ENCODE results near the gene CRHR2.

Gene CRHR2

DNA sequence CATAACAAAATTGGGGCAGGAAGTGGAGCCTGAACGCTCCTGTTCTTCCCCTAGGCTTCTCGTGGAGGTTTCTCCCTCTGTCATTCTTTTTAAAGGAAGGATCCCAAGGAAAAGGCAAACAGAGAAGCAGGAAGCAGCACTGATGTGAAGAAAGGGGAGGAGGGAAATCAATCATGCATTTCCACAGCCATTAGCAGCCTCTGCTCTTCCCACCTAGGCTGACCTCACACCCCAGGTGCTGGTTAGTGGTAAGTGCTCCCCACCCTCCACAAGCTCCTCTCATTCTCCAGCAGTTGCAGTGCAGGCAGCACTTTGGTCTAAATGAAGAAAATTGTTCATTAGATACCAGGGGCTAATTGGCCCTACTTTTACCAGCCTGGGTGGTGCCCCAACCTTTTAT is 2.6 kb downstream of the CRHR2 start:
- DNase-seq (ENCODE audit: low read depth, low spot score), result no peak

DNA sequence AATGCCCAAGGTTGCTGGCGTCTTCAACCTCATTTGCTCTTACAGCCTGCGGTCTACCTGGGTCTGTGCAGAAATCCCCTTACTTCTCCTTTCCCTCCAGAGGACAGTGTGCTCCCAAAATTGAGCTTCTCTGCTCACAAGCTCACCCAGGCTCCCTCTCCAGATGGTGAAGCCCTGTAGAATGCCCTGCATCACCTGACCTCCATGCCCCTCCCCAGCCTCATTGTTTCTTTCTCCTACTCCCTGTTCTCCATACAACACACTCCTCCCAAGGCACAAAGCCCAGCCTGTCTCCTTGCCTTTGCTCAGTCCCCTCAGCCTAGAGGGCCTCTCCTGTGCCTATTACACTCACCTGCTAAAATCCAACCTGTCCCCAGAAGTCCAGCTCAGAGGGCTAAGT is 3.5 kb downstream of the CRHR2 start:
- DNase-seq (ENCODE audit: low read depth, low spot score), result no peak

DNA sequence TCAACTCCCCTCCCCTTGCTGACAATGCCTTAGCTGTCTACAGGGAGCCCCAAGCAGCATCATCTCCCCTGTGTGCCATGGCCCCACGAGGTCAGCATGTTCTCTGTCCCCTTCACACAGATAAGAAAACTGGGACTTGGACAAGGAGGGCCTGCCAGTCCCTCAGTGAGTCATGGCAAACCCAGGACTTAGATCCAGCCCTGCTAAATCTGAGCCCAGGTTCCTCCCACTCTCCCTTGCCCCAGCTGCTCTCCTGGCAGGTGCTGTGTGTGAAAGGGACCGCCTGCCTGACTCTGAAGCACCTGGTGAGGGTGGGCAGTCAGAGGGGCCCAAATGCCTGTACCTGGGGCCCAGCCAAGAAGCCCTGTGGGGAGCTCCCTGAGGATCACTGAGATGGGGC is 7.4 kb downstream of the CRHR2 start:
- DNase-seq (ENCODE audit: low read depth, low spot score), result no peak

DNA sequence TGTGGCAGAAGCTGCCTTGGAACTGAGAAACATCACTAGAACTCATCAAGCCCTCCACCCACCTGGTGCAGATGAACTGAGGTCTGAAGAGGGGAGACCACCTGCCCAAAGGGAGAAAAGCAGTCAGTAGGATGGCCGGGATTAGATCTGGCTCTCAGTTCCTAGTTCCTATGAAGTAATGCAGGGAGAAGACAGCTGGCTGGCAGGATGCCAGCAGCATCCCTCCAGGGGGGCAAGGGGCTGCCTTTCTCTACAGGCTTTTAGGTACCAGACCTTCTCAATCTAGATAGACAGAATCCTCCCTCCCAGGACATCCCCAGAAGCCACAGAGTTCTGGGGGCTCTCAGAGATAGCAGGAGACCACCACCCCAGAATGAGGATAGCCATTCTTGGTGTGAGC is 7.8 kb downstream of the CRHR2 start:
- DNase-seq (ENCODE audit: low read depth, low spot score), result no peak

DNA sequence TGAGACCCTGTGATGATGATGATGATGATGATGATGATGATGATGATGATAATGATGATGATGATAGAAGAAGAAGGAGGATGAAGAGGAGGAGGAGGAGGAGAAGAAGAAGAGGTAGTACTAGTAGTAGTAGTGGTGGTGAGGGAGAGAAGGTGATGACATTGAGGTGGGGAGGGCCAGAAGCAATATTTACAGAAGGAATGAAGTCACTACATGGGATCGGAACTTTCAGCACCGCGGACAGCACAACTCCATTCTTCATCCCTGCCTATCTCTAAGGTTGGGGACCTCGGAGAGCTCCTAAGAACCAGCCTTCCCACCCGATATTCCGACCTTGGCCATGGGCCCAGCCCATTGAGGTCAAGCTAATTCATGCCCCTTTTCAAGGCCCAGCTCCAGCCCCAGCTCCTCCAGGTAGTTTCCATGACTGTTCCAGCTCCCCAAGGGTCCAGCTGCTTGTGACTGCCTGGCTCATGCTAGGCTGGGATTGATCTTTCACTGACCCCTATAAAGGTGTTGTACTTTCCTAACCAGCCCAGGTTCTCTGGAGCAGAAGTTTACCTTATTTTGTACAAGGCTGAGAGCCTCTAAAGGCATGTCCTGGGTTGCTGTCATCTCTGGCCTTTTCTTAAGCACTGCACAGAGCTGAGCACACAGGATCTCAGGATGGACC is 10.3 kb downstream of the CRHR2 start:
- no peak for DNase-seq (ENCODE audit: low read depth, low spot score)

DNA sequence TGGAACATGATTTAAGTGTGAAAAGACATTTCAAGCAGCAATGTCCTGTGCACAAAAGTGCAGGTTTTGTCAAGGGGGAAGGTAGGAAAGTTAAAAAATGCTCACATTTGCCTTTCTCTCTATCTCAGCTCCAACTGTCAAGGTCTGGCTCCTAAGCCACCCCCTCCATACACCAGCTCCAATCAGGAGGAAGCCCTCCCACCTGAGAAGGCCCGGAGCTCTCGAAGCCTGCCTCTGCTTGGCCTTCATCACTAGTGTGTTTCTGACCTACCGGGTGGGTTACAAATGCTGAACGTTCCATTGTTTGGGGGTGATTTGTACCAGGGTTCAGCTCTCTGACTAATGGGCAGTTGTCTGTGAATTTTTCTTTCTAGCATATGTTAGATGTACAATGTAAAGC is 14.2 kb downstream of the CRHR2 start:
- DNase-seq (ENCODE audit: low read depth, low spot score), result no peak

DNA sequence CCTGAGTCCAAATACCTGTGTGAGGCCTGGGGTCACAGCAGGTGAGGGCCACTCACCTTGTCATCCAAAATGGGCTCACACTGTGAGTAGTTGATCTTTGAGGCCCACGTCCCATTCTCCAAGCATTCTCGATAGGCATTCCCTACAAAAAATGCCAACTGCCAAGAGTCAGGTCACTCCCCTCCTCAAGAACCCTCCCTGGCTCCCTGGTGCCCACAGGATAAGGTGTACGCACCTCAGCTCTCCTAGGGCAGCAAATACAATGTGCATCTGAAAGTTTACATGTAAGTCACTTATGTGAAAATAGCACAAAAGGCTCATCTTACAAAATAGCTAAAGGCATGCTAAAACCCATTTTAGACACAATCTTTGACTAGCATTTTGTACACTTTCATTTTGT is 15.1 kb downstream of the CRHR2 start:
- DNase-seq (ENCODE audit: low read depth, low spot score), result no peak

DNA sequence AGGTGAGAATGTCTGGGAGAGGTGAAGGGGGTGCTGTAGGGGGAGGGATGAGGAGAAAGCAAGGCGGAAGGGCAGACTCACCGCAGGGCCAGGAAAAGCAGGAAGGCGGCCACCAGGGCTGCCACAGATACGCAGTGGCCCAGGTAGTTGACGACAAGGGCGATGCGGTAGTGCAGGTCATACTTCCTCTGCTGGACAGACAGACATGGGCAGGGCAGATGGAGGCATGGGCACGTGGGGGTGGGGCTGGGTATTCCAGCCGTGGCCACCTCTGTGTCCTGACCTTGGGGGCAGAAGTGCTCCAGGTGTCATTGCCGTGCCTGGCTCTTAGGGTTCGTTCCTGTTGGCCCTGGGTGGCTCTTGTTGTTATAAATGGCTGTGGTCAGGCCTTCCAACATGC is 16.8 kb downstream of the CRHR2 start:
- no peak for DNase-seq (ENCODE audit: low read depth, low spot score)

DNA sequence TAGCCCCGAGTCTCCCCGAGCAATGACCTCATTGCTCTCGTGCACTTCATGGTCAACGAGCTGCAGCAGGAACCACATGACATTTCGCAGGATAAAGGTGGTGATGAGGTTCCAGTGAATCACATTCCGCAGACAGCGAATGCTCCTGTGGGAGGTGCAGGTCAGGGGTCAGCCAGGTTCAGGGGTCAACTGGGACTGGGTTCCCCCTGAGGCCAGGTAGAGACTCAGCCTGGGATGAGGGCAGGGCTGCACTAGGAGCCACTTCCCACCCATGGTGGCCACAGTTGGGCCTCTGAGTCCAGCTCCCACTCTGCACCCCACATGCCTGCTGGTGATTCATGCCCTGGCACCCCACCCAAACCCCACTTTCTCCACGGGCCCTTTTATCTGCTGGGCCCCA is 17.2 kb downstream of the CRHR2 start:
- DNase-seq (ENCODE audit: low read depth, low spot score), result no peak

DNA sequence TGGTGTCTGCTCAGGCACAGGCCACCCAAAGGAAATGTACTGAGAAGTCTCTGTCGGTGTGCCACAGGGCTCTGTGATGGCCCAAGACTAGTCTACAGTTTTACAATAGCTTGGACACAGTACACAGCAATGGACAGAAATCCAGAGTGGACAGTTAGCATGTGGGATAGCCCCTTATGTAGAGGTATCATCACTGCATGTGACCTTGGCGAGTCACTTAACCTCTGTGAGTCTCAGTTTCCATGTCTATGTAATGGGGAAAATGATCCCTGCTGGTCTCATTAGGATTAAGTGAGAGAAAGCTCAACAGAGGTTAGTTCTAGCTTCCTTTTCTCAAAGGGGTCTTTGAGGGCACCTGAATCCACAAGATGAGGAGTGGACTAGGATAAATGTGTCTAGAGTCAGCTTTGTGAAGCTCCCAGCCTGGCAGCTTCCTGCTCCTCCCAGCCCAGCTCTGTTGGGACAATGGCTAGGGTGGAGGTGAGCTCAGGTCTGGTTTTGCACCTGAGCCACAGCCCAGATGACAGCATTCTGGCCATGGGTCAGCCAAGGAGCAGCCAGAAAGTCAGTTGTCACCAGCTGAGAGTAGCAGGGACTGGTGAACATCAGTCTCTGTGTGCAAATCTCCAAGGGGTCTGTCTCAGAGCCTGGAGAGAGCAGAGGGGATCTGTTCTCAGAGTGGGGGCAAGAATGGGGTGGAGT is 17.9 kb downstream of the CRHR2 start:
- no peak for DNase-seq (ENCODE audit: low read depth, low spot score)

DNA sequence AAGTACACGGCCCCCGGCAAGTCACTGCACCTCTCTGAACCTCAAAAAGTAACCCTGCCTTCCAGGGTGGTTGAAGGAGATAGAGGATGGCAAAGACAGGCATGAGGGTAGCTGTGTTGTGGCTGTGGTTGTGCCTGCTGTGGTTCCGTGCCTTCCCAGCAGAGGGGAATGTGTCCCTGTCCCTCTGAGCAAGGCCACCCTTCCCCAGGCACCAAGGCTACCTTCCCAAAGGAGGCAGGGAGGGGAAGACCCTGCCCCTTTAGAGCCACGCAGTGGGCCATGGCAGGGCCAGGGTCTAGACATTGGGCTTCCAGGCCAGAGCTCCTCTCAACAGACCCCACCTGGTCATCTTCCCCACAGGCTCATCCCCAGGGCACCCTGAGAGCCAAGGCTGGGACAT is 18.8 kb downstream of the CRHR2 start:
- no peak for DNase-seq (ENCODE audit: low read depth, low spot score)

DNA sequence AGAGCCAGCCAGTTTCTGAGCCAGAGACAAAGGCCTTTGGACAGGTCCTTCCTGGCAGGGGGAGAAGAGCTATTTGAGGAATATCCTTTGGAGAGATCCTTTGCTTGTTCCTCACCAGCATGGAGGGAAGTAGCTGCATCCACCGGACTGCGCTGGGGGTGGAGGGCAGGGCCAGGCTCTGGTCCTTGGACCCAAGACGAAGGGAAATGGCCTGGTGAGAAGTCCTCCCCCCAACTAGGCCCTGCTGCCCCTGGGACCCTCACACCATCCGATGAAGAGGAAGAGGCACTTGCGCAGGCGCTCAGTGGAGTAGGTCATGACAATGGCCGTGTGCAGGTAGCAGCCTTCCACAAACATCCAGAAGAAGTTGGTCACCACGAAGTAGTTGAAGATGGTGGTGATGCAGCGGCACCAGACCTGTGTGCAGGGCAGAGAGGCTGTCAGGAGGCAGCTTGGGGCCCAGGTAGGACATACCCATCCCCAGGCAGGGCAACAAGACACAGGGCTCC is 19.8 kb downstream of the CRHR2 start:
- DNase-seq (ENCODE audit: low read depth, low spot score), result no peak

DNA sequence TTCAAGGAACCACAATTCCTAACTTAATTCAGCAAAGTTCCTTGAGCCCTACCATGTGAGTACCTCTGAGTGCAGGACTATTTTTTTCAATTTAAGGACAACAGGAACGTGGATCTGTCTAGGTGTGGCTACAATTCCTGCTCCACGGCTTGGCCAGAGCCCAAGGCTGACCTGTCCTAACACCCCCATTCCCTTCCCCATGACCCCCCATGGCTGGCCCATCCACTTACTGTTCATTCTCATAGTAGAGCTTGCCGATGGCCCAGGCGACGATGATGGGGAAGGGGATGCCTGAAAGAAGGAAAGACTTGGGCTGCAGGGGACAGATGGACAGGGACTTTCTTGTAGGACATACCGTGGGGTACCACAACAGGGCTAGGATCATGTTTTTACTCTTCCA is 20.3 kb downstream of the CRHR2 start:
- DNase-seq (ENCODE audit: low read depth, low spot score), result no peak

DNA sequence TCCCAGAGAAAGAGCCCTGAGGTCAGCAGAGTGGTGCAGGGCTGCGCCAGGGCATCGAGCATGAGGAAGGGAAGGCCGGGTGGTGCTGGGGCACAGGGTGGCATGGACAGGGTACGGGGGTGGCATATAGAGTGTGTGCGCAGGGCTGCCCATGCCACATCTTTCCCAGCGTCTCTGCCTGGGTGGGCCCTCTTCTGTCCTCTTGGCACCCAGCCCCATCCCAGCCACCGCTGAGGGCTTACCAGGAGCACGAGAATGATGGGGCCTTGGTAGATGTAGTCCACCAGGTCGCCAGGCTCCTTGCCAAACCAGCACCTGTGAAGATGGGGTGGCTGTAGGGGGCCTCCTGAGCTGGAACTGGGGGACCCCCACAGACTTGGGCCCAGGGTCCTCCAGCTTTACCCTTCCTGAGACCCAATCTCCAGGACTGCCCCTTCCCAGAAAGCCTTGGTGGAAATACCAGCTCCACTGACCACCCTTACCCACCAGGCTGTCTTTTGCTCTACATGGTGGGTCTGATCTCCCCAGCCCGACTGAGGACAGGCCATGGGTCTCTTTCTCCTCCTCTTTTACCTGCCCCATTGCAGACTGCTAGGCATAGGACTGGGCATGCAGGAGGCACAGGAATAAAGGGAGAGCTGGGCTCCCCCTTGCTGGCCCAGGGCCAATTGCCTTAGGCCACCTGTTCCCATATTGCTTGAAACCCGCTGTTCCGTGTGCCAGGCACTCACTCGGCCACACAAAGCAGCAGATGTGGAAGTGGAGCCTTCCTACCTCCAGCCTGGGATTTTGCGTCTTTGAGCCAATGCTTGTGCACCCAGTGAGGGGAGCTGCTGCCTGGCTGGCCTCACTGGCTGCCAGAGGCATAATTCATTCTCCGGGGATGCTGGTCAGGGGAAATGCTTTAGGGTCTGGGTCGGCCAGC is 21.7 kb downstream of the CRHR2 start:
- DNase-seq (ENCODE audit: low read depth, low spot score), result no peak

DNA sequence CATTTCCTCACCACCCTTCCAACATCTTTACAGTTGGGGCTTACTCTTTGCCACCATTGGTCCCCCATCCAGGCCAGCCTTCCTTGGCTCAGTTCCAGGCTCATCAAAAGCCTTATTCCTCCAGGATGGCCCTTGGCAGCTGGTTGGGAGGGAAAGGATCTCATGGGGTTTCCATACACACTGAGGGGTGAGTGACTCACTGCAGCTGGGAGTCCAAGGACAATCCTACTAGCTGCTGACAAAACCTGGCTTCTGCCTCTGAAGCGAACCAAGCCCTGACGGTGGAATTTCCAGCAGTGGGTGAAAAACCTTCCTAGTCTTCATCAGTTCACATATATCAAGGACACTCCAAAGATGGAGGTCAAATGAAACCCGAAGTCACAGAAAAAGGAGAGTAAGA is 22.9 kb downstream of the CRHR2 start:
- DNase-seq (ENCODE audit: low read depth, low spot score), result no peak

DNA sequence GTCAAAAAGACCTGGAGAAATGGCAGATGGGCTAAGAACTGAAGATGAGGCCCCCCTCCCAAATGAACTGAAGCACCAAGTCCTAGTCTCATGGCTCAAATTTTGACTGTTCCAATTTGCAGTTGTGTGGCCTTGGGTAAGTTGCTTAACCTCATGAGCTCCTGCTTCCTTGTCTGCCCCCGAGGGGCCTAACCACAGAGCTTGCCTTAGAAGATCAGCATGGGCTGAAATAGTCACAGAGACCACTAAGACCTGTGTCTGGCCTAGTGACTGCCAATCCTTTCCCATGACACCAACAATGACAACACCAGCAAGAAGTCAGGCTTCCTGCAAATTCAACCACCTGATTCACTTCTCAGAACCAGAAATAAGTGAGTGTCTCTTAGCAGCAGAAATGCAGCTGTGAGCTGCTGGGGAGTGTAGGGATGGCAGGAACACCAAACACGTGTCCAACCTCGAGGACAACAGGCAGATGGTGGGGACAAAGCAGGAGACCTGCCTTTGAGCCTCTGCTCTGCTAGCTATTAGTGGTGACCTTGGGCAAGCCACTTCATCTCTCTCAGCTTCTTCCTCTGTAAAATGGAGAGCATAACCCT is 23.7 kb downstream of the CRHR2 start:
- DNase-seq (ENCODE audit: low read depth, low spot score), result no peak

DNA sequence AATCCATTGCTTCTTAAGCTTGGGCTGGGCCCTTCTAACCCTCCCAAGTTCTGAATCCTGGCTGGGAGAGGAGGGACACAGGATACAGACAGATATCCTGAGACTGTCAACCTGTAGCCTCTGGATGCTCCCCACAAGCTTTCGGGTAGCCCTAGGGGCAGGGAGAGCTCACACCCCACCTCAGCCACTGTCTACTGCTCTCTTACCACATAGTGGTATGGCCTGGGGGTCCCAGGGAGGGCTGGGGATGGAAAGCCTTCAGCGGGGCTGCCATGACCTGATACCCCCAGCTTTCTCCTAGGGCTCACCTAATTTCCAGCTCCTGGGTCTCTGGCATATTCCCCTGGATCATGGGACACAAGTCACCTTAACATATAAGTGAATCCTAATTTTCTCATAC is 25.1 kb downstream of the CRHR2 start:
- DNase-seq (ENCODE audit: low read depth, low spot score), result no peak

DNA sequence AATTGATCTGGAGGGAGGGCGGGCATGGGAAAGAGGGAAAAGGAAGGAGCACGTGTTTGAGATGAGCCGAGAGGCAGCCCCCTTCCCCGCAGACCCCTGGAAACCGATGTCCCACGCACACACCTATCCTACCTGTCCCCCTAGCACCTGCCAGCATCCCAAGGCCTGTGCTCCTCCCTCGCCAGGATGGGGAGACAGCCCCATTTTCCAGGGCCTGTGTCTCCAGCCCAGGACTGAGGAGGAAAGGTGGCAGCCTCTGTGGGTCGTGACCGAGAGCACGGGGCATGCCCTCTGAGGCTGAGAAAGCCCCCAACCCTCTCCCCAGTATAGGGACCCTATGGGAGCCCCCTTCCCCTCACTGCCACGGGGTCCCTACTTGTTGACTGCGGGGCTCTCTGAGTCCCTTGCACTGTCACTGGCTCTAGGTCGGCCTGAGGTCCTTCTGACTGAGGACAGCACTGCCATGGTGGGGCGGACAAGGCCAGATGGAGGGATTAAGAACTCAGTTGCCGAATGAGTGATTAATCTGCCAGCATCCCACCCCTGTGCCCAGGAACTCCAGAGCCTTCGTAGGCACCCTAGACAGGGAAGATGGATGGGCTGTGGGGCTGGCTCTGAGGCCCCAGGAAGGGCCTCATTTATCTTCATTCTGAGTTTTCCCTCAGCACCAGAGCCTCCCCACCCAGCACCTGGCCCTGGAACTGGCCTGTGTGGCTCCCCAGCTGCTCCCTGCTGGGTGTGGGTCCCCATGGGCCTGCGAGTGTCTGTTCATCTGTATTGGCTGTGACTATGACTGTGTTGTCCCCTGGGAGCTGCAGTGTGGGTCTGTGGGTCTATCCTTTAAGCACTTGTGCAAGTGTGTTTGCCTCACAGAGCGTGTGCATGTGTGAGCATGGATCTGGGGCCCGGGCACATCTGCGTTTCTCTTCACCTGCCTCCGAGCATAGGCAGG is 26.0 kb downstream of the CRHR2 start:
- no peak for DNase-seq (ENCODE audit: low read depth, low spot score)

DNA sequence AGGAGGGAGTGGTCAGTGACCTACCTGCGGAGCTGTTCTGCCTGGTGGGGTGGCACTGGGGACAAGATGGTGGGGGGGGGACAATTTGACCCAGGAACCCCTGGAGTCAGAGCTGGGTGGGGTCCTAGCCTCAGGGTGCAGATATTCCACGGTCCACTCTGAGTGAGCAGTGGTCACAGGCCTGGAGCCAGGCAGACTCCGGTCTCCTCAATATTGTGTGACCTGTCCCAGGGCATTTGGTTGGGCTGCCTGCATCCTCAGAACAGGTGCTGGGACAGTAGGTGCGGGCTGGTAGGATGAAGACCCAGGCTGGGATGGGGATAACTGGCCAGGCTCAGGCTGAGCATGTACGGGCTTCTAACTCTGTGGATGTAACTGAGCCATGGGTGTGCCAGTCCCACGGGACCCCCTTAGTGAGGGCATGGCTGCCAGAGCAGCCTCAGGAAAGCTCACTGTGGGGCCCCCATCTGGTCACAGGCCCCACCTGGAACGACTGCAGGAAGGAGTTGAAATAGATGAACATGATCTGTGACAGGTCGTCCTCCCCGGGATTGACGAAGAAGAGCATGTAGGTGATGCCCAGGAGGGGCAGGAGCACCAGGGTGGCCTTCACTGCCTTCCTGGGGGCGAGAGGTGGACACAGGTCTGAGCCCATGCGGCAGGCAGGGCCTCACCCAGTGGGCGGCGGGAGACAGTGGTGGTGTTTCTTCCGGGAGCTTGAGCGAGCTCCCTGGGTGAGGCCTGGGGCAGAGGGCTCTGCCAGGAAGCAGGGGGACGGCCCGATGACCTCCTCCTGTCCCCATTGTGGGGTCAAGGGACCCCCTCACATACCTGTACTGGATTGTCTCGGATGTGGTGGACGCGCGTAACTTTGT is 26.9 kb downstream of the CRHR2 start:
- no peak for DNase-seq (ENCODE audit: low read depth, low spot score)
